Transverse colon (tissue), 4 donors: Measurements from ENCODE around the gene SPARC.

Source experiments
- POLR2A ChIP-seq: fragments of 450-650 bp; IDR thresholded peaks from one replicate; pipeline ENCODE4 v1.6.1; 2016; ENCODE audit warnings: antibody characterized with exemption, mild to moderate bottlenecking, moderate library complexity
- POLR2AphosphoS5 ChIP-seq, 3 donors: sonication (generic); formaldehyde crosslinking; IDR thresholded peaks; one replicate each; pipeline ENCODE4 v1.6.1; 2016; ENCODE audit warnings: antibody characterized with exemption in 3 of 3
- TF ChIP-seq, protein P1 (sequence below), 5 experiments: fragments of 200-600 bp in 3 of 5; fragments of 450-650 bp in 2 of 5; sonication (generic) in 3 of 5; IDR thresholded peaks; 1 replicate in 2 of 5; 2 replicates in 3 of 5; pipeline ENCODE4 v1.5.1; 2016 to 2017; ENCODE audit warnings: antibody characterized with exemption in 5 of 5, inconsistent platforms in 3 of 5, mild to moderate bottlenecking in 2 of 5, moderate library complexity in 1 of 5

DNA sequence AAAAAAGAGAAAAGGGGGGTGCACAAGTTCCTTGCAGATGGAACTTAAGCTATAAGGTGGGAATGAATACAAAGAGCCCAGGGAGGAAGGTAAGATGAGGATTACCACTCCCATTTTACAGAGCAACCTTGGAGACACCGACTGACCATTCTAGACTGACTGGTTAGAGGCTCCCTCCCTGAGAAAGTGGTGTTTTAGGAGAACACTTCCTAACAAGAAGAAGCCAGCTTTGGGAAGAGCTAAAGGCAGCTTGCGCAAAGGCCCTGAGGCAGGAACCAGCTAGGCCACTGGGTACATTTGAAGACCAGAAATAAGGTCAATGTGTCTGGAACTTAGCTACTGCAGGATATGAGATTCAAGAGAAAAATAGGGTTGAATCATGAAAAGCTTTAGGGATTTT, 38.6 kb downstream of the SPARC start:
- TF ChIP-seq, protein P1, sequence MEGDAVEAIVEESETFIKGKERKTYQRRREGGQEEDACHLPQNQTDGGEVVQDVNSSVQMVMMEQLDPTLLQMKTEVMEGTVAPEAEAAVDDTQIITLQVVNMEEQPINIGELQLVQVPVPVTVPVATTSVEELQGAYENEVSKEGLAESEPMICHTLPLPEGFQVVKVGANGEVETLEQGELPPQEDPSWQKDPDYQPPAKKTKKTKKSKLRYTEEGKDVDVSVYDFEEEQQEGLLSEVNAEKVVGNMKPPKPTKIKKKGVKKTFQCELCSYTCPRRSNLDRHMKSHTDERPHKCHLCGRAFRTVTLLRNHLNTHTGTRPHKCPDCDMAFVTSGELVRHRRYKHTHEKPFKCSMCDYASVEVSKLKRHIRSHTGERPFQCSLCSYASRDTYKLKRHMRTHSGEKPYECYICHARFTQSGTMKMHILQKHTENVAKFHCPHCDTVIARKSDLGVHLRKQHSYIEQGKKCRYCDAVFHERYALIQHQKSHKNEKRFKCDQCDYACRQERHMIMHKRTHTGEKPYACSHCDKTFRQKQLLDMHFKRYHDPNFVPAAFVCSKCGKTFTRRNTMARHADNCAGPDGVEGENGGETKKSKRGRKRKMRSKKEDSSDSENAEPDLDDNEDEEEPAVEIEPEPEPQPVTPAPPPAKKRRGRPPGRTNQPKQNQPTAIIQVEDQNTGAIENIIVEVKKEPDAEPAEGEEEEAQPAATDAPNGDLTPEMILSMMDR (IDR thresholded peaks at IDR 0.05) = no peak
- TF ChIP-seq POLR2A = no peak
- TF ChIP-seq POLR2AphosphoS5 (IDR thresholded peaks at IDR 0.05) = no peak
